Vagina (tissue), 2 donors: ENCODE results near the gene VDAC1.

Experiments used
- POLR2A ChIP-seq, 2 donors: fragments of 450-650 bp; IDR thresholded peaks; one replicate each; pipeline ENCODE4 v1.6.1; 2017; ENCODE audit warnings: antibody characterized with exemption in 2 of 2, mild to moderate bottlenecking in 2 of 2, moderate library complexity in 2 of 2
- TF ChIP-seq, protein P1 (sequence below), 3 experiments: fragments of 450-650 bp in 2 of 3; fragments of 200-600 bp in 1 of 3; sonication (generic) in 1 of 3; IDR thresholded peaks; one replicate each; pipeline ENCODE4 v1.5.1; 2017 to 2019; ENCODE audit warnings: antibody characterized with exemption in 3 of 3, mild to moderate bottlenecking in 2 of 3, moderate library complexity in 2 of 3

DNA sequence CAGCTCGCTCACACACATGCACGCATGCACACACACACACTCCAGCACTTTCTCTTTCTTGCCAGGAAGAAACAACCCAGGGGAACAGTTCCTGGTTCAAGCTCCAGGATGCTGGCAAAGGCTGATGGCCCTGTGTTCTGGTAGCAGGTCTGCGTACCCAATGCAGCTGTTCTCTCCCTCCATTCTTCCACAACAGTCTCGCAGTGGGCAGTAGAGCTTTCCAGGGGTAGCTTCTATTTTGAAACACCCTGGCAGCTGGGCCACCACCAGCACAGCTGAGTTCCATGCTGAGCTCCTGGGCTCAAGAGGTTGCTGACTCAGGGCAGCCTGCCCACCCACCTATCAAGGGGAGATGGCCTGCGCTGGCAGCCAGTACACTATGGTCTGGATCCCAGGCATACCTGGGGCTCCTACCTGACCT lies 4.7 kb downstream of the VDAC1 start:
- no peak for TF ChIP-seq POLR2A (IDR thresholded peaks at IDR 0.05)
- TF ChIP-seq, protein P1, sequence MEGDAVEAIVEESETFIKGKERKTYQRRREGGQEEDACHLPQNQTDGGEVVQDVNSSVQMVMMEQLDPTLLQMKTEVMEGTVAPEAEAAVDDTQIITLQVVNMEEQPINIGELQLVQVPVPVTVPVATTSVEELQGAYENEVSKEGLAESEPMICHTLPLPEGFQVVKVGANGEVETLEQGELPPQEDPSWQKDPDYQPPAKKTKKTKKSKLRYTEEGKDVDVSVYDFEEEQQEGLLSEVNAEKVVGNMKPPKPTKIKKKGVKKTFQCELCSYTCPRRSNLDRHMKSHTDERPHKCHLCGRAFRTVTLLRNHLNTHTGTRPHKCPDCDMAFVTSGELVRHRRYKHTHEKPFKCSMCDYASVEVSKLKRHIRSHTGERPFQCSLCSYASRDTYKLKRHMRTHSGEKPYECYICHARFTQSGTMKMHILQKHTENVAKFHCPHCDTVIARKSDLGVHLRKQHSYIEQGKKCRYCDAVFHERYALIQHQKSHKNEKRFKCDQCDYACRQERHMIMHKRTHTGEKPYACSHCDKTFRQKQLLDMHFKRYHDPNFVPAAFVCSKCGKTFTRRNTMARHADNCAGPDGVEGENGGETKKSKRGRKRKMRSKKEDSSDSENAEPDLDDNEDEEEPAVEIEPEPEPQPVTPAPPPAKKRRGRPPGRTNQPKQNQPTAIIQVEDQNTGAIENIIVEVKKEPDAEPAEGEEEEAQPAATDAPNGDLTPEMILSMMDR (IDR thresholded peaks at IDR 0.05) = no peak
